Measurements from ENCODE around the gene KDM6B.

- TF ChIP-seq, protein P1, sequence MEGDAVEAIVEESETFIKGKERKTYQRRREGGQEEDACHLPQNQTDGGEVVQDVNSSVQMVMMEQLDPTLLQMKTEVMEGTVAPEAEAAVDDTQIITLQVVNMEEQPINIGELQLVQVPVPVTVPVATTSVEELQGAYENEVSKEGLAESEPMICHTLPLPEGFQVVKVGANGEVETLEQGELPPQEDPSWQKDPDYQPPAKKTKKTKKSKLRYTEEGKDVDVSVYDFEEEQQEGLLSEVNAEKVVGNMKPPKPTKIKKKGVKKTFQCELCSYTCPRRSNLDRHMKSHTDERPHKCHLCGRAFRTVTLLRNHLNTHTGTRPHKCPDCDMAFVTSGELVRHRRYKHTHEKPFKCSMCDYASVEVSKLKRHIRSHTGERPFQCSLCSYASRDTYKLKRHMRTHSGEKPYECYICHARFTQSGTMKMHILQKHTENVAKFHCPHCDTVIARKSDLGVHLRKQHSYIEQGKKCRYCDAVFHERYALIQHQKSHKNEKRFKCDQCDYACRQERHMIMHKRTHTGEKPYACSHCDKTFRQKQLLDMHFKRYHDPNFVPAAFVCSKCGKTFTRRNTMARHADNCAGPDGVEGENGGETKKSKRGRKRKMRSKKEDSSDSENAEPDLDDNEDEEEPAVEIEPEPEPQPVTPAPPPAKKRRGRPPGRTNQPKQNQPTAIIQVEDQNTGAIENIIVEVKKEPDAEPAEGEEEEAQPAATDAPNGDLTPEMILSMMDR (IDR thresholded peaks at IDR 0.05): no peak
- TF ChIP-seq POLR2AphosphoS5 (IDR thresholded peaks at IDR 0.05; ENCODE audit: low read depth, low read length): no peak
- no peak for TF ChIP-seq REST (IDR thresholded peaks at IDR 0.05; ENCODE audit: insufficient read depth in 1 of 2, low read depth in 2 of 2, low read length in 1 of 2)
- TF ChIP-seq TCF7L2 (IDR thresholded peaks at IDR 0.05; ENCODE audit: low read depth, low read length): no peak
These were observed 43.9 kb upstream of the KDM6B start for GRCh38 chr17:7790150-7790549.

Measured in Panc1 (cell line).